Urothelium cell line (cell line): ENCODE data around the gene PHKG2.

ENCODE experiments used
- DNase-seq: peaks from one replicate; pipeline ENCODE4 v3.0.0; 2011; ENCODE audit warnings: low spot score, mixed read lengths
- FAIRE-seq: peaks from 2 replicates; lab custom pipeline; 2011; peaks lifted over from hg19 to GRCh38; lab: Jason Lieb, UNC

PHKG2 gene

DNA sequence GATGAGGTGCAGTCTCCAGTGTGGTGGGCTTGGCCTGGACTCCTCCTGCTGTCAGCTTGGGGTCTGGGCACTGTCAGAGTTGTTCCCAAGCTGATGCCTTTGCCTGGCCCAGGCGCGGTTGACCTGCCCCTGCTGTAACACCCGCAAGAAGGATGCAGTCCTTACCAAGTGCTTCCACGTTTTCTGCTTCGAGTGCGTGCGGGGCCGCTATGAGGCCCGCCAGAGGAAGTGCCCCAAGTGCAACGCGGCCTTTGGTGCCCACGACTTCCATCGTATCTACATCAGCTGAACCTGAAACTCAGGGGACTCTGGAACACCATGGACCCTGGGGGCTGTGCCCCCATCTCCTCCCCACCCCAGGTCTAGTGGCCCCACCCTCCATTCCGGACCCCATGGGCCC is 25.6 kb downstream of the PHKG2 start:
- FAIRE-seq: no peak
- no peak for DNase-seq

DNA sequence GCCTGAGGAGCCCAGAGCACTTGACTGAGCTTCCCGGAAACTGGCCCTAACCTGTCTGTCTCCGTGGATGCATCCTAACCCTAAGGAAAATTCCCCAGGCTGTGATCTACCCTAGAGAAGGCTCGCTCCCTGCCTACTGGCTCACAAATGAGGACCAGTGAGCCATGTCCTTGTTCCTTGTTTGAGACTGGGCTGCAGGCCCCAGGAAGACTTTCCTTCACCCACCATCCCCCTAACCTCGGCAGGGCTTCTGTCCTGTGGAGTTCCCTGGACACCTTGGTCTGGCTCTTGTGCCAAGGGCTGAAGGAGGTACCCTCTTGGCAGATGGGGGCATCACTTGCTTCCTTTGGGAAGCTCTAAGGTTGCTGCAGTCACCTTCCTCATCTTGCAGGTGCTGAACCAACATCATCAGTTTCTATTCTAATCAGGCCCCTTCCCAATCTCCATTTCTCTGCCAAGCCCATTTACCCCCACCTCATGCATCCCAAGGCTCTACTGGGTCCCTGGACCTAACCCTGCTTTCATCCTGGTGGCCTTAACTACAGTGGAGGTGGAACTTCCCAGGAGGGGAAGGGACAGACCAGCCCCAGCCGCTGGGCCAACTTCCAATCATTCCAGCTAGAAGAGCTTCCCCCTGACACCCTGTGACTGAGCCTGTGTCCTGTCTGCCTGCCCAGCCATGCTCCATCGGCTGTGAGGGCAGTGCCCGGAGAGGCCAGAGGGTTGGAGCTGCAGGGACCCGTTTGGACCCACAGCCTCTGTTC is 26.3 kb downstream of the PHKG2 start:
- DNase-seq (no peak), FAIRE-seq (no peak)

DNA sequence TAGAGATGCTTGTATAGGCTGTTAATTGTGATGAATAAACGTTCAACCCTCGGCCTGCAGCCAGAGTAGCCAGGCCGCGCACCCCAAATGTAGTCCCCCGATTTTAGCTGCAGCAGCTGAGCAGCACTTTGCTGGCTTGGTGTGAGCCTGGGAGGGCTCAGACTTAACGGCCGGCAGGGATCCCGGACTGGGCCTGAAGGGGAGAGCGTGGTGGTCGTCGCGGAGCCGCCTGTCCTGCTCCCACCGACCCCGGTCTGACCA is 26.8 kb downstream of the PHKG2 start:
- FAIRE-seq (no peak), DNase-seq (no peak)

DNA sequence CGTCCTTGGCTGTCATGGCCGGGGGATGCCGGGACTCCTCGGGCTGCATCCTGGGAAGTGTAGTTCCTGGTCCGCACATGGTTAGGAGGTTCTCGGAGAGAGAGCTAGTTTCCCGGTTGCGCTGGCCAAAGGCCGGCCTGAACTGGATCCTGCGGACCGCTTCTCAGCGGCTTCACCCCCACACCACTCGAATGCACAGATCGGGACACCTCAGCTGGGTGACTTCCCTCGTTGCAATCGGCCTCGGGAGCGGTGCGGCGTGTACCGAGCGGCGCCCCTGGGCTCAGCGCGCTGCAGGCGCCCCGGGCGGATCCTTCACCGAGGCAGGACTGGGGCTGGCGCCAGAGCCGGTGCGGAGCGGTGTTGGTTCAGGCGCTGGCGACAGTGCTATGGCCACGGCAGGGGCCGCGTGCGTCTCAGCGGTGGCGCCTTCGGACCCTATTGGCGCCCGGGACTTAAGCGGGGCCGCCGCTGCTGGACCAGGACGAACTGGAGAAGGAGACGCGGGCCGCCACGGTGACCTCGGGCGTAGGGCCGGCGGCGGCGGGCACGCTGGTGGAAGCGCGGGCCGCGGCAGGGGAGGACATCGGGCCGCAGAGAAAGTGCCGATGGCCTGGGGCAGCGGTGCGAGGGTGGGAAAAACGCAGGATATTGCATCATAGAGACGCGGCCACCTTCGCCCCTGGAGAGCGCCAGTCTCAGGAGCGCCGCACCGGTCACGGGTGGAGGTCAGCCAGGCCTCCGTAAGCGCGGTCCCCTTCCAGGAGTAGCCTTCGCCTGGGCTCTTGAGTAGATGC is 27.4 kb downstream of the PHKG2 start:
- peak; percentile 89 for DNase-seq
- no peak for FAIRE-seq

DNA sequence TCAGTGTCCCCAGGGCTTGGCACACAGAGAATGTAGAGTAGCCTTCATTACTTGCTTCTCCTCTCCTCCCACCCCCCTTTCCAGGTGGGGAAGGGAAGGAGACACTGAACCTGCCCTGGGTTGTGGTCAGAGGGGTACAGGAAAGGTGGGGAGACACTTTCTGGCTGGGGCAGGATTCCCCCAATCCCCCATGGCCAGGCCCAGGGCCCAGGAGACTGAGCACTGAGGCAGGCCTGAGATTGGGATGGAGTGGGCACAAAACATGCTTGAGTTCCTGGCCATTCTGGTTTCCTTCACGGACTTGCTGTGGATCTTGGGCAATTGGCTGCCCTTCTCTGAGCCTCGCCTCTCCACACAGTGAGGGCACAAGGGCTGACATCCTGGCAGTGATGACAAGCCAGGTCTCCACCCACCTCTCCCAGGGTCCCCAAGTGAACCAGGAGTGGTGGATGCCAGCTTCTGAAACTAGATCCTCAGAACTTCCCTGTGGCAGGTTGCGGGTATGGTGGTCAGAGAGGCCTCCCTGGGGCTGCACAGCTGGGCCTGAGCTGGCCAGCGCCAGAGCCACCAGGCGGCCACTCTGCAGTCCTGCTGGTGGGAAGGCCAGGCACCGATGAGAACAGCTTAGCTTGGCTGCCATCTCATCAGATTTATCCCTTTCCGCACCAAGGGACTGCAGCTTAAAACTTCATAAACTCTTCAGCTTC is 29.5 kb downstream of the PHKG2 start:
- FAIRE-seq: no peak
- no peak for DNase-seq

DNA sequence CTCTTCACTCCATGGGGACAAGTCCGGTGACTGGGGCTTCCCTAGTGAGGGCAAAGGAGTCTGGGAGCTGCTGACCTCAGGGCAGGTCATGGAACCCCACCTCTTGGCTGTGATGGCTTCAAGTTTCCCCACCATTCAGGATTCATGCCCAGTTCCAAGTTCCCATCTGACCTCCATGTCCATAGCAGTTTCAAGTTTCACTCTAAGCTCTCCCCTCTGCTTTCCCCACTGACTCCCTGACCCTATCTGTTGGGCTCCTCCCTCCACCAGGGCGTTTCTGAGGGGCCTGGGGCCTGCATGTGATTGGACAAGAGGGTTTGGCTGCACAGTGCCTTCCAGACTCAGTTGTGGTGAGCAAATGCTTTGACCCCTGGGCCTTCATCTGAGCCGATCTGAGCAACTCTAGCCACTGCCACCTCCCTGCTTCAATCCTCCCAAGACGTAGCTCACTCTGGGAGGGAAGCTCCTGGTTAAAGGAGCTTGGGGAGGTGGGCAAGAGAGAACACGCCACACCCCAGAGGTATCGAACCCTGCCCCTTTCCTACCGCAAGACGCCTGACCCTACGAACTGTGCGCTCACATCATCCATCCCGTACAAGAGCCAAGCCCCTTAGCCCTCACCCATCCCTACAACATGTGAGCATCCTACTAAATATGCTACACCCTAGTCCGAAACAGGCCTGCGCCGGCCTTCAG is 30.5 kb downstream of the PHKG2 start:
- FAIRE-seq: no peak

DNA sequence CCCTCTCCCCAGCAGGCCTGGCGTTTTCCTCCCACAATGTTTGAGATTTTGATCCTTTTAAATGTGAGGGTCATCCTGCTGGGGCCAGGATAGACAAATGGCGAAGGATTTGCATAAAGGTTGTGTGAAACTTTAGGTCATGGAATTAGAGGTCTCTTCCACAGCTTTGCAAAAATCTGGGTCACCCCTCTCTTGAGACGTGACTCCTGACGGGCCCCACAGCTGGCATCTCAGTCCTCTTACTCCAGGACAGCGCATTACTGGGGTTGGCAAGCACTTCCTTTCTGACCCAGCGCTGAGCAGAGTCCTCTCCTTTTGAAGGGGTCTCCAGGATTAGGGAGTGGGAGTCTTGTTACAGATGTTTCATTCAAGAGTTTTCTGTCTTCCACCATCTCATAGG is 31.4 kb downstream of the PHKG2 start:
- DNase-seq: no peak
- no peak for FAIRE-seq

More for the DNA sequence above, 30.5 kb downstream of the PHKG2 start:
- no peak for DNase-seq

DNA sequence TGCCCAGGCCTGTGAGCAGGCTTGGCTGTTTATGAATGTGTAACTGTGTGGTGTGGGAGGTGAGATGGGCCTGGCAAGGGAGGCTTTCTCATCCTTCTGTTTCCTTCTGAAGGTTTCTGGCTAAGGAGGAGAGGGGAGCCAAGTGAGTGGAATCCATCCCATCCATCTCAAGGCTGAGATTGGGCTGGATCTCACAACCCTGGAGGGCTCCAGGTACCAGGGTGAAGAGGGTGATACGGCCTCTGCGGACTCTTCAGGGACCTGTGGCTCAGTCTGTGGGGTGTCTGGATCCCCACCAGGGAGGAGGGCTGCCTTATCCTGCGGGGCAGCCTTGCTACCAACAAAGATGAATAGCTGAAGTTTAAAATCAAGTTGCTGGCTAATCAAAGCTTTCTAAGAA is 31.8 kb downstream of the PHKG2 start:
- FAIRE-seq (no peak), DNase-seq (no peak)

DNA sequence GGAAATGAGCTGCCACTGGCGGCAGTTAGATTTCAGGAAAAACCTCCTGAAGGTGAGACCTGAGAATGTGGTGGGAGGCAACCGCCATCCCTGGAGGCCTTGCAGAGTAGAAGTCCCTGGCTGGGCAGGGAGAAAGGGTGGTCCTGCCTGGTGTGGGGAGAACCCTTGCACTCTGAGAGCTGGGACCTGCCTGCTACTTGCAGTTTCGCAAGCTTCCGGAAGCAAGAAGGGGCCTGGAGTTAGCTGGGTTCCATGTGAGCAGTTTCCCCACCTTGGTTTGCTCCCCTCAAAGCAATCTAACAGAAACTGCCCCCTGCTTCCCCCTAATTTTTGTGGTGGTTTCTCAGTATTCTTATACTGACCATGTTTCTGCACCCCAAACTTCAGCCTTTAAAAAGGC is 32.3 kb downstream of the PHKG2 start:
- no peak for FAIRE-seq

DNA sequence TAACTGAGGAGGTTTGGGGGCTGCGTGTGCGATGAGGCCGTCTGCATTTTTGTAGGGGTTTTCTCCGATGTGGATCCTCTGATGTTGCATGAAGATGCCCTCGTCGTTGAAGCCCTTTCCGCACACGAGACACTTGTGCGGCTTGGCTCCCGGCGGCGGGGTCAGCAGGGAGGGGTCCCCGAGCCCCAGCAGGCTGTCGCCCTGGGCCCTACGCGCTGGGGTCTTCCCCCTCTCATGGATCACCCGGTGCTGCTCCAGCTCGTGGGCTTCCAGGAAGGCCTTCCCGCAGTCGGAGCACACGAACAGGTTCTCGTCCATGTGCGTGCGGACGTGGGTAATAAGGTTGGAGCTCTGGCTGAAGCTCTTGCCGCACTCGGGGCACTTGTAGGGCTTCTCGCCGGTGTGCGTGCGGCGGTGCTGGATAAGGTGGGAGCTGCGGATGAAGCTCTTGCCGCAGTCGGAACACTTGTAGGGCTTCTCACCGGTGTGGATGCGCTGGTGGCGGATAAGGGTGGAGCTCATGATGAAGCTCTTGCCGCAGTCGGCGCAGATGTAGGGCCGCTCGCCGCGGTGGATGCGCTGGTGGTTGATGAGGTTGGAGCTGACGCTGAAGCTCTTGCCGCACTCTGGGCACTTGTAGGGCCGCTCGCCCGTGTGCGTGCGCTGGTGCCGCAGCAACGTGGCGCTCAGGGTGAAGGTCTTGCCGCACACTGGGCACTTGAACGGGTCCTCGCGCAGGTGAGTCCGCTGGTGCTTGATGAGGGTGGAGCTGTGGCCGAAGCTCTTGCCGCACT is 34.5 kb downstream of the PHKG2 start:
- DNase-seq: no peak
- no peak for FAIRE-seq

More for the DNA sequence above, 32.3 kb downstream of the PHKG2 start:
- no peak for DNase-seq

DNA sequence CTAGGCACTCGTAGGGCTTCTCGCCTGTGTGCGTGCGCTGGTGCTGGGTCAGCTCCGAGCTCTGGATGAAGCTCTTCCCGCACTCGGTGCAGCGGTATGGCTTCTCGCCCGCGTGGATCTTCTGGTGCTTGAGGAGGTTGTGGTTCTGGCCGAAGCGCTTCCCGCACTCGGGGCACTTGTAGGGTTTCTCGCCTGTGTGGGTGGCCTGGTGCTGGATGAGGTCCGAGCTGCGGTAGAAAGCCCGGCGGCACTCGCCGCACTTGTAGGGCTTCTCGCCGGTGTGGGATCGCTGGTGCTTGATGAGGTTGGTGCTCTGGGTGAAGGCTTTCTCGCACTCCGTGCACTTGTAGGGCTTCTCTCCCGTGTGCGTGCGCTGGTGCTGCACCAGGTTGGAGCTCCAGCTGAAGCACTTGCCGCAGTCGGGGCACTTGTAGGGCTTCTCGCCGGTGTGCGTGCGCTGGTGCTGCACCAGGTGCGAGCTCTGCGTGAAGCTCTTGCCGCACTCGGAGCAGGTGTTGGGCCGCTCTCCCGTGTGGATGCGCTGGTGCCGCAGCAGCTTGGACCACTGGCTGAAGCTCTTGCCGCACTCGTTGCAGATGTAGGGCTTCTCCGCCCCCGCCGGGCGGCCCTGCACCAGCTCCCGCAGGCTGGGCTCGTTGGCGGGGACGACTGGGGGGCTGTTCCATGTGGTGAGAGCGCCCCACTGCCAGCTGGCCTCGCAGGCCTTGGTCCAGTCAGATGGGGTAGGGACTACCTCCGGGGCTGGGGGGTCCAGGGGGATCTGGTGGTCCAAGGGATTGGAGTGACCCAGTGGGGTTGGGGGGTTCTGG is 35.3 kb downstream of the PHKG2 start:
- DNase-seq (no peak), FAIRE-seq (no peak)

DNA sequence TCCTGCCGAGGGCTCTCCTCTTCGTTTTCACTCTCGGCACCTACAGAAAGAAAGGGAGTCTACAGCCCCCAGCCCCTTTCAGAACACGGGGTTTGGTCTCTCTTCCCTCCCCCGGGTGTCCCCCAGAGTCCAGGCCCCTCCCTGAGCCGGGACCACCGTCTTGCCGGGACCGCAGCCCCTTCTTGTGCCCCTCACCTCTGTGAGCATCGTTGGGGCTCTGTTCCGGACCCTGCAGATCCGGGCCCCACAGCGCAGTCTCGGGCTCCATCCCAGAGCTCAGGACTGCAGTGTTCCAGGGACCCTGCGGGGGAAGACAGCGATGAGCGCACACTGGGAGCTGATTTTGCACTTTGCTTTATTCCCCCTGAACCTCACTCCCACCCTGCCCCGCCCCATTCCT is 36.0 kb downstream of the PHKG2 start:
- FAIRE-seq: no peak

DNA sequence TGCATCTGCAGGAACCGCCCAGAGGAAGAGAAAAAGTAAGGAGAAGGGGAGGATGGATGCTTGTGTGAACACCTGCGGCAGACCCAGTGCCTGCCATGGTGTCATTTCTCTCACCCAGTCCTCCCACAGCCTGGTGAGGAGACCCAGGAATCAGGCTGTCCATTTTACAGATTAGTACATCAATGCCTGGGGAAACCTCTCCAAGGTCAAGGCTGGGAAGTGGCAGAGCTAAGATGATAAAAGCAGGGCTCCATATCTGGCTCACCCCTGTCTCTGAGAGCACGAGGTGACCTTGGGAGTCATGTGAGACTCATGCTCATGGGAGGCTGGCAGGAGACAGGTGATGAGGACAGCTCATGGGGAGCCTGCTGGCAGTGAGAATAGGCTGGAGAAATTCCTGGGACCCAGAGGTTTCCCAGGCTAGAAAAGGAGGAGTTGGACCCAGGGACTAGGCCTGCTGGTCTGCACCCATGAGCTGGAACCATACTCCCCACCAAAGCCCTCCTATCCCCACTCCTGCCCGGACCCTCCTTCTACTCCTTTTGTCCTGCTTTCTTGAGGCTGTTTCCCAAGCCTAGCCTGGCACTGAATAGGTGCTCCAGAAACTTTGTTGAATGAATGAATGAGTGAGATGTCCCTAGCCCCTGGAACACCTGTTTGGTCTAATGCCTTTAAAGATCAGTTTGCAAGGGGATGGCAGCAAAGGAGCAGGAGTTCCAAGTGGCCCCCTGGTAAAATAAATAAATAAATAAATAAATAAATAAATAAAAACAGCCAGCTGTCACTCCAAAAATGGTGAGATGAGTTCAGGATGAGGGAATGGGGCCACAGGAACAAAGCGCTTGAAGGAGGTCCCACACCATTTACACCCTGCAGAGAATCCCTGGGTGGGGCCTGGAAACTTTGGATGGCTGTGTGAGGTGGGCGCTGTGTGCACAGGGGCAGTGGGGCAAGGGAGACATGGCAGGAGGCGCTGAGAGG is 37.2 kb downstream of the PHKG2 start:
- FAIRE-seq: no peak
- DNase-seq: no peak

More for the DNA sequence above, 36.0 kb downstream of the PHKG2 start:
- DNase-seq: no peak

DNA sequence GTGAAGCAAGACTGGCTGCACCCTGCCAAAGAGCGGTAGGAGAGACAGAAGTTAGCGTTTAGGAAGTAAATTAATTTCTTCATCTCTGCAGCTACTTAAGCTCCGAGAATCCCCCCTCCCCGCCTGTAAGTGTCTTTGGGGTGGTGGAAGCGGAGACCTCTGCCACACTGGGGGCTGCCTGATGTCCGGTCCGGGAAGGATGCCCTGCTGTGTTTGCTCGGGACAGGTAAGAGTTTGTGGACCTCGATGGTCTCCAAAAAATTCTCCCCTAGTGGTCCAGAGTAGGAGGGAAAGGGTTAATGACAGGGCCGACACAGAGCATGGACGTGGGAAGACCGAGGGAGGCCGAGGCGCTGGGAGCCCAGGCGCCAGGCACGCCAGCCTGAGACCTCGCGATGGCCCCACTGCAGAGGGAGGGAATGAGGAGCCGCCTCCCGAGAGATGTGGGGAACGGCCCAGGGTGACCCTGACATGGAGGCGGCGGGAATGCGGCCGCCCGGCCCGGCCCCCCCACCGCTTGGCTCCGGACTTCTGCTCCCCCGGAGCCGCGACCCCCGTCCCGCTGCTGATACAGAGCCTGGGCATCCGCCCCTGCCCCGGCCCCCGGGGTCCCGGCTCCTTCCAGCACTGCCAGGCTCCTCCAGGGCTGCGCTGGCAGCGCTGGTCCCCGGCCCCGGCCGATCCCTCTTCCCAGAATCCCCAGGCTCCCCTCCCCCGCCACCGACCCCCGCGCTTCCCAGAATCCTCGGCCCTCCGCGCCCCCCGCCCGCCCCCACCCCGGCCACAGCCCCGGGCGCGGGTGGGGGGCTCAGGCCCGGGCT is 38.1 kb downstream of the PHKG2 start:
- DNase-seq: peak; percentile 63
- no peak for FAIRE-seq

DNA sequence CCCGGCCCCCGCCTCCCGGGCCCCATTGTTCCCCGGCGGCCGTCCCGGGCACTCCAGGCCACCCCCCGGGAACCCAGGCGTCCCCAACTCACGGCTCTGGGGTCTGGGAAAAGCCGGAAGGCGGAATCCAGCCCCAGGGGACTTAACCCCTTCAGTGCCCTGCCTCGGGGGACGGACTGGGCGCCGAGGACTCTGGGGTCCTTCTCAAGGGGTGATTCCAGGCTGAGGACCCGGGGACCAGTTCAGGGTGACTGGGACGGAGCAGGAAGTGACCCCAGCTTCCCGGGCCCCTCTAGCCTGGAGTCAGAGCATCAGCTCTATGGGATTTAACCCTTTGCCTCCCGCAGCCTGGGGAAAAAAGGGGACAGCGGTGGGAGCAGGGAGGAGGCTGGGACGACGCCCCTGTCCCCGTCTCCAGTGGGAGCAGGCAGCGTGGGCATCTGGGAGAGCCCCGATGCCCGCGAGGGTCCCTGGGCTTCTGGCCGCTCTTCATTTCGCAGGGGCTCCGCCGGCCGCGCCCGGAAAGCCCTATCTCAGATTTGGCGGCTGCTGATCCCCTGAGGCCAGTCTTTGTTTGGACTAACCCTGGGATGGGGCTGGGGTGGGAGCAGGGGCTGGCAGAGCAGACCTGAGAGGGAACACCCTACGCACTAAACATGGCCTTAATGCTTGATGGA is 38.8 kb downstream of the PHKG2 start, which contains the start of gene ZNF629:
Gene ZNF629, minus strand, starts transcription at position 270 of the 677 bp plus-strand sequence. CDS start 2,723 bp downstream, outside the sequence.
- DNase-seq (peak; percentile 67), FAIRE-seq (no peak)

DNA sequence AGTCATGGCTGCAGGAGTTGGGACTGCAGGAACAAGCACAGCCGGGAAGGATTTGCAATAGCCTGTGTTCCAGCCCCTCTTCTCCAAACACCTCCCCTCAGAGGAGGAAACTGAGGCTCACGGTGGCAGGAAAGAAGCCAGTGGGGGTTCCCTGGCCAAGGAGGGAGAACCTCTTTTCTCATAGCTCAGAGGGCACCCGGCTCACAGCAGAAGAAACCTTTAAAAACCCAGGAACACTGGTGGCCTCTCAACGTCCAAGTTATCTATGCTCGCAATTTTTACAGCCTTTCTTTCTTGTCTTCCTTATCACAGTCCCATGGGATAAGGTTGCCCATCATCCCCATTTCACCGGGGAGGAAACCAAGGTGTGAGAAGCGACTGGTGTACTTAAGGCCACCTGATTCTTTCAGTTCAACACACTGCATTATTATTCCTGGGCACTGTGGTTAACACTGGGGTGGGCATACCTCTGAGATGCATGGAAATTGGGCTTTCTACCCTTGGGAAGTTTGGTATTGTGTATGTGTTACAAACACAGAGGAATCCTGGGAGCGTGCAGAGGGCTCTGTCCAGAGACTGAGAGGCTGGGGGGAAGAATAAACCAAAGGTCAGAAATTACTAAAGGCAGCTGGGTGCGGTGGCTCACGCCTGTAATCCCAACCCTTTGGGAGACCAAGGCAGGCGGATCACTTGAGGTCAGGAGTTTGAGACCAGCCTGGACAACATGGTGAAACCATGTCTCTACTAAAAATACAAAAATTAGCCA is 39.6 kb downstream of the PHKG2 start:
- DNase-seq (no peak), FAIRE-seq (no peak)
